Adipocyte (in vitro differentiated cells): ENCODE measurements around the gene ASTN2.
A peak's percentile ranks its signal among the peaks of the same experiment; 100 is the strongest.

Experiments used
- DNase-seq: peaks from one replicate; pipeline ENCODE4 v3.0.0-alpha.2; 2015; ENCODE audit warnings: low read depth
- H3K27me3 ChIP-seq: replicated peaks from 2 replicates; pipeline ENCODE4 v1.7.0; 2013; ENCODE audit warnings: mild to moderate bottlenecking, low read length, moderate library complexity; ENCODE audit not compliant: control insufficient read depth, insufficient read depth
- H3K36me3 ChIP-seq: 2 replicates; pipeline ENCODE4 v1.7.0; 2013; ENCODE audit warnings: low read length, mild to moderate bottlenecking, moderate library complexity; ENCODE audit not compliant: control insufficient read depth, insufficient read depth, severe bottlenecking
- H3K4me1 ChIP-seq: 2 replicates; pipeline ENCODE4 v1.7.0; 2013; ENCODE audit warnings: mild to moderate bottlenecking, low read length, moderate library complexity; ENCODE audit not compliant: control insufficient read depth, insufficient read depth
- H3K4me3 ChIP-seq: 2 replicates; pipeline ENCODE4 v1.7.0; 2013; ENCODE audit warnings: mild to moderate bottlenecking, low read length, moderate library complexity
- H3K9ac ChIP-seq: 2 replicates; pipeline ENCODE4 v1.7.0; 2013; ENCODE audit warnings: mild to moderate bottlenecking, low read length, moderate library complexity
- H3K9me3 ChIP-seq: 2 replicates; pipeline ENCODE4 v1.7.0; 2013; ENCODE audit warnings: mild to moderate bottlenecking, low read length, moderate library complexity; ENCODE audit not compliant: control insufficient read depth

ASTN2 gene

DNA sequence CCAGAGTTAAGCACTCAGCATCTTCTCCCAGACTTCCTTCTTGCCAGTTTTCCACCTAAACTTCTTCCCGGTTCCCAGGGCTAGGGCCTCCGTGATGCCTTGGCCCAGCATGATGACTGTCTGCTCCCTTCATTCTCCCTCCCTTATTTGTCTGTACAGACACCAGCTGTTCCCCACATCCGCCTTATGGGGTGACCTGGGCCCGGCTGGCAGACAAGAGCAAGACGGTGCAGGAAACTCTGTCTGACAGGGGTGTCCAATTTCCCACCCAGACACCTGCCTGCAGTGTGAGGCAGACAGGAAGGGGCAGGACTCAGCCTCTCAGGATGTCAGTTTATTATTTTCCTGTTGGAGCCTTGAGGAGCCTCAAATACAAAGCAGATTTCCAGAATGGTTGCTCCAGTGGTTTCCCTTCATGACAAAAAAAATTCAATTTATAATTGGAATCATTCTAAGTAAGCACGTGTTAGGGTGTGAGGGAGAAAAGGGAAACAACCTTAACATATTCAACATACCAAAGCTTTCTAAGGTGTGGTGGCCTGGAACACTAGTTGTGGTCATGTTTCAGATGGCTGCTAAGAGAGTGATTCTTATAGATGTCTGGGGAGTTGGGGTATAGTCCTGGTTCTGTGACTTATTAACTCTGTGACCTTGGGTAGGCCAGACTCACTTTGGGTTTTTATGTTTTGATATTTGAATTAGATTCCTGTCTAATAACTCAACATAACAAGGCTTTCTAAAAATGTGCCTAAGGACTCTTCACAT lies 1026.7 kb downstream of the ASTN2 start:
- DNase-seq = no peak
- H3K36me3 ChIP-seq = peaks cover 61% of the 10 kb centered on the region
- H3K9ac ChIP-seq = no peak overlapping the region
- H3K4me3 ChIP-seq = no peak overlapping the region
- peaks cover 9% of the 10 kb centered on the region for H3K4me1 ChIP-seq
- H3K9me3 ChIP-seq = no peaks in the 10 kb centered on the region
- no peaks in the 10 kb centered on the region for H3K27me3 ChIP-seq

DNA sequence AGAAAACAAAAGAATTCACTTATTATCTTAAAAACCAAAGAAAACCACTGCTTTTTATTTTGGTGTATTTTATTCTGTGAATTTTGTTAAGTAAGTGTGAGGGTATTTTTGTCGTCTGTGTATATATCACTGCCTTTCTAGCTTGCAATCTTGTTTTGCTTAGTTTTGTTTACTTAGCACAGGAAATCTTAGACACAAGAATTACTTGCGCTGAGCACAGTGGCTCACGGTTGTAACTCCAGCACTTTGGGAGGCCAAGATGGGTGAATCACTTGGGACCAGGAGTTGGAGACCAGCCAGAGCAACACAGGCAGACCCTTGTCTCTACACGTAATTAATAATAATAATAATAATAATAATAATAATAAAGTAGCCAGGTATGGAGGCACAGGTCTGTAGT lies 1030.9 kb downstream of the ASTN2 start:
- peaks cover 32% of the 10 kb centered on the region for H3K4me1 ChIP-seq

DNA sequence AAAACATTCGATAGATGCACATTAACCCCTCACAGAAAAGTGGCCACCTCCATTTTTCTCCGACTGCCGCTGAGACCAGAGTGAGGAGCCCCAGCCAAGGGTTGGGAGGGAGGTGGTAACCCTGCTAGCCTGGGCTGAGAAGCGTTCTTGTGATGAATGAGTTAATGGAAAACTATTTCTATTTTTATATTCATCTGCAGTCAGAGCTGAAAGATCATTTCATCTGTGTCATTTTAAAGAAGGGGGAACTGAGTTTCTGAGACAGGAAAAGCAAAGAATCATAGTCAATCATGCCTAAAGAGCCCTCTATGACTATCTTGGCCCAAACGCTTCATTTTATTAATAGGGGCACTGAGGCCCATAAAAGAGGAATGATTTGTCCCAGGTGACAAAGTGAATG lies 1031.7 kb downstream of the ASTN2 start:
- Histone ChIP-seq H3K9ac (no peak overlapping the region), H3K4me3 (no peak overlapping the region), H3K27me3 (no peaks in the 10 kb centered on the region), H3K36me3 (peaks cover 62% of the 10 kb centered on the region), H3K4me1 (peaks cover 35% of the 10 kb centered on the region), H3K9me3 (no peaks in the 10 kb centered on the region)
- no peak for DNase-seq

More for the DNA sequence above, 1030.9 kb downstream of the ASTN2 start:
- peaks cover 61% of the 10 kb centered on the region for H3K36me3 ChIP-seq
- no peaks in the 10 kb centered on the region for H3K27me3 ChIP-seq
- H3K4me3 ChIP-seq = no peak overlapping the region
- no peaks in the 10 kb centered on the region for H3K9me3 ChIP-seq
- DNase-seq = peak; percentile 55
- H3K9ac ChIP-seq = no peak overlapping the region

DNA sequence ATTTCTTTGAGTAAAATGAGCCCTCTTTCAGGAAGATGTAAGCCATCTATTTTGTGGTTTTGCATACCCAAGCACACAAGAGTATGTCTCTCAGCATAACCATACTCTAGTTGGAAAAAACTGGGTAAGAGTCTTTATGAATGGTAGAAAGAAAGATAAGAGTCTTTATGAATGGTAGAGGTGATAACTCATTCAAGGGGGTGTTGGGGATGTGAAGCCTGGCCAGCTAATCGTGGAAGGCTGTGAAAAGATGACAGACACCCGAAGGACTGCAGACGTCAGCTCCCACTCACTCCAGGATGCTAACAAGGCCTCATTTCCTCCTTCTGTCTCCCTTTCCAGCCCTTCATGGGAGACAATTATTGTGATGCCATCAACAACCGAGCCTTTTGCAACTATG lies 1032.8 kb downstream of the ASTN2 start:
- no peak overlapping the region for H3K4me3 ChIP-seq
- peaks cover 46% of the 10 kb centered on the region for H3K4me1 ChIP-seq
- H3K36me3 ChIP-seq = peaks cover 56% of the 10 kb centered on the region
- no peak overlapping the region for H3K9ac ChIP-seq
- no peaks in the 10 kb centered on the region for H3K9me3 ChIP-seq
- no peaks in the 10 kb centered on the region for H3K27me3 ChIP-seq
- no peak for DNase-seq

DNA sequence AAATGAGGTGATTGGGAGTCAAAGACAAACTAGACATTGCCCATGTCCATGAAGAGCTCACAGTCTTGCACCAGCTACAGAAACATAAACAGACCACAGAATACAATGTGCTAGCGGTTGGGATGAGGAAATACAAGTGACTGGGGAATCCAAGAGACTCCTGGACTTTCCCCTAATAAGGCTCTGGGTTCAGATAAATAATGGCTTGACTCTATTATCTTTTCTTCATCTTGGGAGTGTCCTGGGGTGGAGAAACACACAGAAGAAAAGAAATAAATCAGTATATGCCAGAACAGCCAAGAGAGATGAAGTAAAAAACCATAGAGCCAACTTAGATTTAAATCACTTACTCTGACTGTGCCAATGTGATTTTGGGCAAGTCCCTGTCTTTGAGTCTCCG lies 1033.5 kb downstream of the ASTN2 start:
- no peaks in the 10 kb centered on the region for H3K9me3 ChIP-seq
- no peaks in the 10 kb centered on the region for H3K27me3 ChIP-seq

DNA sequence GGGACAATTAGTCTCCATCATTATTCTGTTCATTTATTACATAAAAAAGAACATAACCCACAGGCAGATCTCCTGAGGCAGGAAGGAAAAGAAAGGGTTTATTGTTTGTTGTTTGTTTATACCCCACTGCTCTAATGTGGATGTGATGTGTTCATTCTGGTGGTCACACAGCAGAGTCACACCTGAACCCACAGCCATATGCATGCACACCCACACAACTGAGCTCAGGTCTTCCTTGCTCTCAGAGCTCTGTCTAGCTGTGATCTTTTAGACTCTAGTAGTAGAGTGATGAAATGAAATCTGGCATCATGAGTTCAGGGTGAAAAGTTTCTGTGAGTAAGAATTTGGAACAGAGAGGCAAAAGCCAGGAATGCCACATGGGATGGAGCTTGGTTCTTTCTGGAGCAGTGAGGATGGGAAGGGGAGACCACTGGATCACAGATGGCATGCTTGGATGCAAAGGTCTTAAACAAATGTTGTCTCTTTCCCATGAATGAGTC lies 1034.3 kb downstream of the ASTN2 start:
- Histone ChIP-seq H3K4me1 (peaks cover 51% of the 10 kb centered on the region), H3K9me3 (no peaks in the 10 kb centered on the region), H3K9ac (no peak overlapping the region), H3K36me3 (peaks cover 41% of the 10 kb centered on the region), H3K27me3 (no peaks in the 10 kb centered on the region), H3K4me3 (peak overlapping the region; percentile 5)
- DNase-seq = peak; percentile 38

More for the DNA sequence above, 1033.5 kb downstream of the ASTN2 start:
- Histone ChIP-seq H3K36me3 (peaks cover 49% of the 10 kb centered on the region), H3K9ac (no peak overlapping the region), H3K4me1 (peaks cover 51% of the 10 kb centered on the region), H3K4me3 (peak overlapping the region; percentile 5)
- DNase-seq = peak; percentile 47

DNA sequence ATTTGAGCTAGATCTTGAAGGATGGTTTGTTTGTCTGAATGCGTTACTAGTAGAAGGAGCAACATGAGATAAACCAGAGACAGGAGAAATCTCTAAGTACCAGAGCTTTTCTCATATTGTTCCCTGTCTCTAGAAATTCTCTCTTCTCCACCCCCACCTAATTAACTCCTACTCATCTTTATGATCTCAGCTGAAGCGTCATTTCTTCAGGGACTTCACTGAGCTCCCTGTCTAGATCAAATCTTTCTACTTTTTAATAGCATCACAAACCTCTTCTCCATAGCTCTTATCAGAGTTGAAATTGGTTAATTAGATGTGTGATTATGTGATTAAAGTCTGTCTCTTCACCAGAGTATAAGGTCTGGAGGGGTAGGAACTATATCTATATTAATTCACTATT lies 1035.0 kb downstream of the ASTN2 start:
- no peak for DNase-seq
- H3K9me3 ChIP-seq = no peaks in the 10 kb centered on the region
- H3K36me3 ChIP-seq = peaks cover 37% of the 10 kb centered on the region
- H3K4me3 ChIP-seq = no peak overlapping the region
- no peak overlapping the region for H3K9ac ChIP-seq
- H3K4me1 ChIP-seq = peaks cover 51% of the 10 kb centered on the region
- no peaks in the 10 kb centered on the region for H3K27me3 ChIP-seq

DNA sequence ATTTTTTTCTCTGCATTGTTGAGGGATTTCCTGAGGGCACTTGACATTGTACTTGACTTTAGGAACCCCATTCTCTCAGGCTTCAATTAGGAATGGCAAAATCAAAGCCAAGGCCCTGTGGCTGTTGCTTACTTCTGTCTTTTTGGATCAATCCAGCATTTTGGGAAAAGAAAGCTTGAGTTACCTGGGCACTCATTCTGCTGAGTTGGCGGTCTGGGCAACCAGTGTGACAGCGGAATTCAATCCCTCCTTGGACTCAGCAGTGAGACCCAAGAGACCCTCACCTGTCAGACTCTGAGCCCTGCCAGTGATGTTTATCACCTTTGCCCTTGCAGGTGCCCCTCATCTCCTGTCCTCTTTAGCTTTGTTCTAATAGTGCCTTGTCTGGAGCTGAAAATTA lies 1036.0 kb downstream of the ASTN2 start:
- no peaks in the 10 kb centered on the region for H3K9me3 ChIP-seq
- H3K9ac ChIP-seq = no peak overlapping the region
- peaks cover 51% of the 10 kb centered on the region for H3K4me1 ChIP-seq
- H3K4me3 ChIP-seq = no peak overlapping the region
- H3K27me3 ChIP-seq = no peaks in the 10 kb centered on the region
- no peak for DNase-seq
- H3K36me3 ChIP-seq = peaks cover 42% of the 10 kb centered on the region

DNA sequence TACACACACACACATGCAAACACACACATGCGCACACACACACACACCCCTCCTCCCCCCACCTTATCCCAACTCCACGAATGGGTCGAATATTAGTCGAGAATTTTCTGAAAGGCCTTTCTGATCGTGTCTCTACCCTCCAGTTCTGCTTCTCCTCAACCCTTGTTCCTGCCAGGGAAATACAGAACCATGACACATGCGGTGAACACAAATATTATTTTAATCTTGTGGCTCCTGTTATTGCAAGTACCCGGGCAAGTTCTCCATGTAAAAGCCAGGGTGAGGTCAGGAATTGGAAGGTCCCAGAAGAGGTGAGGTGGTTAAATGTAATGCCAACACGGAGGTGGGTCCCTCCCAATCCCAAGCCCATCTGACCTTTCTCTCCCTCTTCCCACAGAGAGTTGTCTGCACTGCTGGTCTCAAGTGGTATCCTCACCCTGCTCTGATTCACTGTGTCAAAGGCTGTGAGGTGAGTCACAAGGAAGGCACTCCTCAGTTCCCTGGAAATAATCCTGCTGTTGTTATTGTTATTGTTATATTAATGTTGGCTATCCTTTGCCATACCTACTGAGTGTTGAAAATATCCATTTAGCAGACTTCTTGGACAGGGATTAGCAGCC lies 1037.6 kb downstream of the ASTN2 start:
- Histone ChIP-seq H3K36me3 (peaks cover 30% of the 10 kb centered on the region), H3K4me1 (peaks cover 43% of the 10 kb centered on the region), H3K27me3 (no peaks in the 10 kb centered on the region), H3K9ac (peak overlapping the region; percentile 28), H3K4me3 (peak overlapping the region; percentile 38), H3K9me3 (no peaks in the 10 kb centered on the region)
- peak; percentile 70 for DNase-seq
